Colonic mucosa (tissue), 4 donors: ENCODE results near the gene ZNF112. TPM values are rescaled to one million over a fixed set of nuclear protein-coding genes. Genes with fewer than 3 reads are reported as not detected.

ENCODE experiments used
- DNase-seq: peaks from one replicate; pipeline ENCODE4 v3.0.0-alpha.2; 2020
- H3K27ac ChIP-seq: fragments of 200-600 bp; one replicate; pipeline ENCODE4 v1.8.0; 2021
- H3K27me3 ChIP-seq: fragments of 200-600 bp; one replicate; pipeline ENCODE4 v1.8.0; 2021
- H3K36me3 ChIP-seq: fragments of 200-600 bp; one replicate; pipeline ENCODE4 v1.8.0; 2021
- H3K4me1 ChIP-seq: fragments of 200-600 bp; one replicate; pipeline ENCODE4 v1.8.0; 2021; ENCODE audit warnings: mild to moderate bottlenecking
- H3K4me3 ChIP-seq: fragments of 200-600 bp; one replicate; pipeline ENCODE4 v1.8.0; 2021
- H3K9ac ChIP-seq, 2 donors: one replicate each; pipeline ENCODE4 v1.7.0; 2013; ENCODE audit warnings: control low read depth in 2 of 2, low read depth in 2 of 2, low read length in 2 of 2
- H3K9me3 ChIP-seq: fragments of 200-600 bp; one replicate; pipeline ENCODE4 v1.8.0; 2021
- CTCF ChIP-seq: fragments of 200-600 bp; IDR thresholded peaks from one replicate; pipeline ENCODE4 v1.8.0; 2022; ENCODE audit warnings: antibody characterized with exemption, mild to moderate bottlenecking
- intact Hi-C: fragments of 100-400 bp; cut with DNase I; formaldehyde crosslinking; loops from one replicate; pipeline ENCODE4 v1.14.1; 2022
- total RNA-seq, 2 donors: library from RNA; stranded (reverse); fragmentation: NEBNext Ultra II Directional in 1 of 2; extraction: Animal tissue kit (Norgen Biotek cat#: 25700) in 1 of 2; gene quantifications; one replicate each; pipeline ENCODE4 v1.2.1, GENCODE V29; 2021
- donor health status: healthy.
- donor health status: DM: no; HTN: no; CAD: no.
- donor health status: DM: no; HTN: no; CAD: no.

ZNF112 gene
- total RNA-seq, 2 donors from 2014 or later = 3.0 to 4.4 TPM

GRCh38 chr19:44304659-44305193 is 51.8 kb downstream of the ZNF112 start, which contains the start of gene ZNF235:
ZNF235 (minus strand) TSS chr19:44305025; CDS start chr19:44303404, 1,621 bp downstream.
- H3K4me1 ChIP-seq = no peaks in the 10 kb centered on the region
- no peaks in the 10 kb centered on the region for H3K9me3 ChIP-seq
- H3K4me3 ChIP-seq = peak within 1 kb of the TSS; percentile 73
- H3K27me3 ChIP-seq = no peaks in the 10 kb centered on the region
- peak within 1 kb of the TSS; percentile 56 for H3K27ac ChIP-seq
- H3K36me3 ChIP-seq = no peaks in the 10 kb centered on the region
- intact Hi-C loops = loop anchor here (5.0 kb wide), 1 partner anchor 97 kb away; no protein-coding TSS in a partner anchor
- TF ChIP-seq CTCF = no peak
- peak within 1 kb of the TSS; percentile 63 to 91 for H3K9ac ChIP-seq
- peak; percentile 94 for DNase-seq

GRCh38 chr19:44303976-44304568 is 52.4 kb downstream of the ZNF112 start:
- Histone ChIP-seq H3K36me3 (no peaks in the 10 kb centered on the region), H3K27ac (peak overlapping the region; percentile 56), H3K4me3 (peak overlapping the region; percentile 73), H3K27me3 (no peaks in the 10 kb centered on the region), H3K4me1 (no peaks in the 10 kb centered on the region), H3K9ac (peak overlapping the region; percentile 63 to 91), H3K9me3 (no peaks in the 10 kb centered on the region)
- DNase-seq = peak; percentile 23
- no peak for TF ChIP-seq CTCF
- intact Hi-C loops = no loop called here

- no peak for TF ChIP-seq CTCF
- Histone ChIP-seq H3K9me3 (no peaks in the 10 kb centered on the region), H3K36me3 (no peaks in the 10 kb centered on the region), H3K4me1 (no peaks in the 10 kb centered on the region), H3K27me3 (no peaks in the 10 kb centered on the region), H3K9ac (peak overlapping the region in 1 of 2 donors; percentile 19), H3K27ac (no peak overlapping the region), H3K4me3 (no peak overlapping the region)
- no peak for DNase-seq
- intact Hi-C loops = no loop called here
Observed at GRCh38 chr19:44303320-44303719, 53.2 kb downstream of the ZNF112 start.

- H3K4me3 ChIP-seq = no peak overlapping the region
- no peak overlapping the region for H3K9ac ChIP-seq
- no peak for DNase-seq
- H3K27ac ChIP-seq = no peak overlapping the region
- no peak for TF ChIP-seq CTCF
- H3K4me1 ChIP-seq = no peaks in the 10 kb centered on the region
- no peaks in the 10 kb centered on the region for H3K9me3 ChIP-seq
- no peaks in the 10 kb centered on the region for H3K27me3 ChIP-seq
- intact Hi-C loops = no loop called here
- H3K36me3 ChIP-seq = peaks cover 17% of the 10 kb centered on the region
Observed at GRCh38 chr19:44284968-44285367, 71.5 kb downstream of the ZNF112 start.

GRCh38 chr19:44282846-44283245 is 73.6 kb downstream of the ZNF112 start:
- no peak for TF ChIP-seq CTCF
- Histone ChIP-seq H3K9me3 (no peaks in the 10 kb centered on the region), H3K9ac (no peak overlapping the region), H3K4me3 (no peak overlapping the region), H3K36me3 (peaks cover 2% of the 10 kb centered on the region), H3K27ac (no peak overlapping the region), H3K27me3 (no peaks in the 10 kb centered on the region), H3K4me1 (no peaks in the 10 kb centered on the region)
- no peak for DNase-seq
- intact Hi-C loops = no loop called here
